ENCODE data around the gene RPS14. TPM values are rescaled to one million over a fixed set of nuclear protein-coding genes. Genes with fewer than 3 reads are reported as not detected.

Gene RPS14
- total and polyA plus RNA-seq, 2 donors = 2,233 to 4,014 TPM

GRCh38 chr5:150446583-150446982, 3.0 kb downstream of the RPS14 start:
- Histone ChIP-seq H3K4me3 (ENCODE audit: low read depth, low read length) (no peak overlapping the region), H3K4me1 (ENCODE audit: insufficient read depth) (peaks cover 4% of the 10 kb centered on the region), H3K36me3 (ENCODE audit: insufficient read depth) (peaks cover 9% of the 10 kb centered on the region), H3K27ac (ENCODE audit: low read depth) (no peak overlapping the region)
- WGBS = 90% methylated on average over 6 of the region's 6 CpGs
- no peak for DNase-seq (ENCODE audit: extremely low spot score)

GRCh38 chr5:150446088-150446487, 3.5 kb downstream of the RPS14 start:
- Histone ChIP-seq H3K27ac (ENCODE audit: low read depth) (no peak overlapping the region), H3K36me3 (ENCODE audit: insufficient read depth) (peaks cover 9% of the 10 kb centered on the region), H3K4me1 (ENCODE audit: insufficient read depth) (peaks cover 4% of the 10 kb centered on the region), H3K4me3 (ENCODE audit: low read depth, low read length) (no peak overlapping the region)
- no peak for DNase-seq (ENCODE audit: extremely low spot score)
- 90% methylated on average over 2 of the region's 2 CpGs for WGBS

- Histone ChIP-seq H3K4me1 (ENCODE audit: insufficient read depth) (peaks cover 4% of the 10 kb centered on the region), H3K27ac (ENCODE audit: low read depth) (no peak overlapping the region), H3K36me3 (ENCODE audit: insufficient read depth) (peaks cover 9% of the 10 kb centered on the region), H3K4me3 (ENCODE audit: low read depth, low read length) (no peak overlapping the region)
- WGBS = 82% methylated on average over 9 of the region's 9 CpGs
- no peak for DNase-seq (ENCODE audit: extremely low spot score)
These were observed 4.8 kb downstream of the RPS14 start for GRCh38 chr5:150444770-150445169.

- H3K36me3 ChIP-seq (ENCODE audit: insufficient read depth) = peaks cover 9% of the 10 kb centered on the region
- 73% methylated on average over 15 of the region's 15 CpGs for WGBS
- peaks cover 2% of the 10 kb centered on the region for H3K4me1 ChIP-seq (ENCODE audit: insufficient read depth)
- no peak for DNase-seq (ENCODE audit: extremely low spot score)
- no peak overlapping the region for H3K4me3 ChIP-seq (ENCODE audit: low read depth, low read length)
- no peak overlapping the region for H3K27ac ChIP-seq (ENCODE audit: low read depth)
These were observed 6.1 kb downstream of the RPS14 start for GRCh38 chr5:150443242-150444075.

- H3K4me1 ChIP-seq (ENCODE audit: insufficient read depth) = no peaks in the 10 kb centered on the region
- no peak overlapping the region for H3K4me3 ChIP-seq (ENCODE audit: low read depth, low read length)
- DNase-seq (ENCODE audit: extremely low spot score) = no peak
- peaks cover 9% of the 10 kb centered on the region for H3K36me3 ChIP-seq (ENCODE audit: insufficient read depth)
- no peak overlapping the region for H3K27ac ChIP-seq (ENCODE audit: low read depth)
- WGBS = 88% methylated on average over 6 of the region's 6 CpGs
These were observed 6.8 kb downstream of the RPS14 start for GRCh38 chr5:150442699-150443080.

GRCh38 chr5:150441813-150442698, 7.5 kb downstream of the RPS14 start:
- Histone ChIP-seq H3K4me1 (ENCODE audit: insufficient read depth) (no peaks in the 10 kb centered on the region), H3K27ac (ENCODE audit: low read depth) (no peak overlapping the region), H3K4me3 (ENCODE audit: low read depth, low read length) (no peak overlapping the region), H3K36me3 (ENCODE audit: insufficient read depth) (peaks cover 9% of the 10 kb centered on the region)
- WGBS = 56% methylated on average over 18 of the region's 18 CpGs
- no peak for DNase-seq (ENCODE audit: extremely low spot score)

- Histone ChIP-seq H3K4me1 (ENCODE audit: insufficient read depth) (no peaks in the 10 kb centered on the region), H3K4me3 (ENCODE audit: low read depth, low read length) (no peak overlapping the region), H3K27ac (ENCODE audit: low read depth) (no peak overlapping the region), H3K36me3 (ENCODE audit: insufficient read depth) (peaks cover 6% of the 10 kb centered on the region)
- 87% methylated on average over 12 of the region's 12 CpGs for WGBS
- DNase-seq (ENCODE audit: extremely low spot score) = no peak
These were observed 8.4 kb downstream of the RPS14 start for GRCh38 chr5:150440948-150441812.

- Histone ChIP-seq H3K36me3 (ENCODE audit: insufficient read depth) (peaks cover 3% of the 10 kb centered on the region), H3K27ac (ENCODE audit: low read depth) (no peak overlapping the region), H3K4me3 (ENCODE audit: low read depth, low read length) (no peak overlapping the region), H3K4me1 (ENCODE audit: insufficient read depth) (no peaks in the 10 kb centered on the region)
- WGBS = 50% methylated on average over 4 of the region's 4 CpGs
- DNase-seq (ENCODE audit: extremely low spot score) = no peak
These were observed 10.5 kb downstream of the RPS14 start for GRCh38 chr5:150438873-150439546.

- Histone ChIP-seq H3K36me3 (ENCODE audit: insufficient read depth) (no peaks in the 10 kb centered on the region), H3K27ac (ENCODE audit: low read depth) (no peak overlapping the region), H3K4me1 (ENCODE audit: insufficient read depth) (no peaks in the 10 kb centered on the region), H3K4me3 (ENCODE audit: low read depth, low read length) (no peak overlapping the region)
- 19% methylated on average over 13 of the region's 13 CpGs for WGBS
- no peak for DNase-seq (ENCODE audit: extremely low spot score)
These were observed 13.3 kb downstream of the RPS14 start for GRCh38 chr5:150436141-150436680.

GRCh38 chr5:150434464-150434863, 15.1 kb downstream of the RPS14 start:
- Histone ChIP-seq H3K27ac (ENCODE audit: low read depth) (no peak overlapping the region), H3K4me1 (ENCODE audit: insufficient read depth) (no peaks in the 10 kb centered on the region), H3K4me3 (ENCODE audit: low read depth, low read length) (no peak overlapping the region), H3K36me3 (ENCODE audit: insufficient read depth) (no peaks in the 10 kb centered on the region)
- 22% methylated on average over 6 of the region's 6 CpGs for WGBS
- no peak for DNase-seq (ENCODE audit: extremely low spot score)

- no peaks in the 10 kb centered on the region for H3K4me1 ChIP-seq (ENCODE audit: insufficient read depth)
- H3K36me3 ChIP-seq (ENCODE audit: insufficient read depth) = no peaks in the 10 kb centered on the region
- H3K4me3 ChIP-seq (ENCODE audit: low read depth, low read length) = no peak overlapping the region
- DNase-seq (ENCODE audit: extremely low spot score) = no peak
- WGBS = 47% methylated on average over 4 of the region's 4 CpGs
- no peak overlapping the region for H3K27ac ChIP-seq (ENCODE audit: low read depth)
These were observed 18.0 kb downstream of the RPS14 start for GRCh38 chr5:150431574-150431973.

- 89% methylated on average over 18 of the region's 18 CpGs for WGBS
- H3K27ac ChIP-seq (ENCODE audit: low read depth) = no peak overlapping the region
- H3K4me3 ChIP-seq (ENCODE audit: low read depth, low read length) = no peak overlapping the region
- no peaks in the 10 kb centered on the region for H3K36me3 ChIP-seq (ENCODE audit: insufficient read depth)
- no peaks in the 10 kb centered on the region for H3K4me1 ChIP-seq (ENCODE audit: insufficient read depth)
- DNase-seq (ENCODE audit: extremely low spot score) = no peak
These were observed 18.5 kb downstream of the RPS14 start for GRCh38 chr5:150431048-150431447.
